ENCODE data around the gene IQCH. TPM values are rescaled to one million over a fixed set of nuclear protein-coding genes. Genes with fewer than 3 reads are reported as not detected.
"Not testable (repeated sequence)": the region's sequence is repeated elsewhere in the genome, so short reads cannot be mapped to it uniquely, and the experiment has no call there.

IQCH gene
- total and polyA plus RNA-seq, 4 experiments from 2014 or later: 0.99 to 2.1 (median 1.5) TPM

GRCh38 chr15:67258412-67258811 is 3.8 kb downstream of the IQCH start:
- DNase-seq; H3K27me3 Mint-ChIP-seq; H3K27me3 ChIP-seq (ENCODE audit: insufficient read depth, low read length); H3K36me3 Mint-ChIP-seq; H3K27ac ChIP-seq (ENCODE audit: low read depth, low read length); CTCF ChIA-PET (ENCODE audit: partially characterized antibody); H3K4me3 Mint-ChIP-seq; H3K9me3 Mint-ChIP-seq; H3K36me3 ChIP-seq (ENCODE audit: insufficient read depth, low read length); H3K27ac Mint-ChIP-seq; POLR2A ChIA-PET (ENCODE audit: partially characterized antibody); H3K4me3 ChIP-seq (ENCODE audit: low read length in 2 of 2); H3K9me3 ChIP-seq (ENCODE audit: control insufficient read depth in 1 of 2, low read length in 2 of 2): not testable (repeated sequence)
- H3K4me1 Mint-ChIP-seq: peaks cover 8 to 25% (median 16%) of the 10 kb centered on the region in 4 donors
- peaks cover 15% of the 10 kb centered on the region for H3K4me1 ChIP-seq (ENCODE audit: insufficient read depth, low read length)
- intact Hi-C loops (cut with micrococcal nuclease): loop anchor here (10.0 kb wide), 1 partner anchor 796 kb away; the partner anchor contains the start of gene PIAS1

GRCh38 chr15:67259379-67259778 is 4.8 kb downstream of the IQCH start:
- Mint-ChIP-seq H3K27me3 (no peaks in the 10 kb centered on the region), H3K4me3 (no peak overlapping the region), H3K9me3 (no peaks in the 10 kb centered on the region), H3K27ac (no peak overlapping the region), H3K36me3 (peaks cover 0 to 3% of the 10 kb centered on the region in 2 donors), H3K4me1 (peaks cover 5 to 17% (median 11%) of the 10 kb centered on the region in 4 donors)
- Histone ChIP-seq H3K4me3 (ENCODE audit: low read length in 2 of 2) (no peak overlapping the region), H3K27ac (ENCODE audit: low read depth, low read length) (no peak overlapping the region), H3K36me3 (ENCODE audit: insufficient read depth, low read length) (no peaks in the 10 kb centered on the region), H3K4me1 (ENCODE audit: insufficient read depth, low read length) (peaks cover 8% of the 10 kb centered on the region), H3K27me3 (ENCODE audit: insufficient read depth, low read length) (no peaks in the 10 kb centered on the region), H3K9me3 (ENCODE audit: control insufficient read depth in 1 of 2, low read length in 2 of 2) (no peaks in the 10 kb centered on the region)
- no peak for DNase-seq
- ChIA-PET CTCF (ENCODE audit: partially characterized antibody) (interaction anchor here (1.0 kb wide), 1 partner anchor 19 kb away, joined by 3 read pairs; no protein-coding TSS in a partner anchor), POLR2A (ENCODE audit: partially characterized antibody) (no interaction called here)
- intact Hi-C loops (cut with micrococcal nuclease): loop anchor here (10.0 kb wide), 1 partner anchor 795 kb away; the partner anchor contains the start of gene PIAS1

GRCh38 chr15:67259806-67260205 is 5.2 kb downstream of the IQCH start:
- no peaks in the 10 kb centered on the region for H3K36me3 ChIP-seq (ENCODE audit: insufficient read depth, low read length)
- Mint-ChIP-seq H3K9me3 (no peaks in the 10 kb centered on the region), H3K36me3 (peaks cover 0 to 3% of the 10 kb centered on the region in 2 donors), H3K4me3 (no peak overlapping the region), H3K27ac (no peak overlapping the region), H3K4me1 (peaks cover 3 to 15% (median 8%) of the 10 kb centered on the region in 4 donors), H3K27me3 (no peaks in the 10 kb centered on the region)
- H3K4me3 ChIP-seq (ENCODE audit: low read length in 2 of 2): no peak overlapping the region
- ChIA-PET CTCF (ENCODE audit: partially characterized antibody) (interaction anchor here (1.0 kb wide), 1 partner anchor 19 kb away, joined by 3 read pairs; no protein-coding TSS in a partner anchor), POLR2A (ENCODE audit: partially characterized antibody) (no interaction called here)
- H3K4me1 ChIP-seq (ENCODE audit: insufficient read depth, low read length): peaks cover 8% of the 10 kb centered on the region
- no peak overlapping the region for H3K27ac ChIP-seq (ENCODE audit: low read depth, low read length)
- intact Hi-C loops (cut with micrococcal nuclease): loop anchor here (10.0 kb wide), 1 partner anchor 795 kb away; the partner anchor contains the start of gene PIAS1
- no peak for DNase-seq
- no peaks in the 10 kb centered on the region for H3K27me3 ChIP-seq (ENCODE audit: insufficient read depth, low read length)
- no peaks in the 10 kb centered on the region for H3K9me3 ChIP-seq (ENCODE audit: control insufficient read depth in 1 of 2, low read length in 2 of 2)

DNA sequence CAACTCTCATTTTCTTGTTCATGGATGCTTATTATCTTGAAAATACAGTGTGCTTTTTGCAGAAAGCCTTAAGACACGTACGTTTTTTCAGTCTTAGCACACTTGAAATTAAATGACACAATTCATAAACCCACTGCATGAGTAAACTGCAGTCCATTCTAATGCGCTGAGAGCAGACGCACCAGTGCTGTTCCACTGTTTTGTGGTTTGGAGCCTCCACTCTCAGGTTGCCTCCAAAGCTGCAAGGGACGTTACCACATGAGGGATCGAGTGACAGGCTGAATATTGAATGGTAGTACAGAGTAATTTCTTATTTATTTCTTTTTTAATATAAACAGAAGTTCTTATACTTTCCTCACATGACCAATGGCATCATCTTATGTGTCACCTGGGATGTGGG is 12.3 kb downstream of the IQCH start:
- Histone ChIP-seq H3K36me3 (ENCODE audit: insufficient read depth, low read length) (no peaks in the 10 kb centered on the region), H3K27ac (ENCODE audit: low read depth, low read length) (no peak overlapping the region), H3K9me3 (ENCODE audit: control insufficient read depth in 1 of 2, low read length in 2 of 2) (no peaks in the 10 kb centered on the region), H3K4me1 (ENCODE audit: insufficient read depth, low read length) (no peaks in the 10 kb centered on the region), H3K27me3 (ENCODE audit: insufficient read depth, low read length) (no peaks in the 10 kb centered on the region), H3K4me3 (ENCODE audit: low read length in 2 of 2) (no peak overlapping the region)
- H3K4me1 Mint-ChIP-seq: peaks cover 0 to 1% (median 0%) of the 10 kb centered on the region in 4 donors
- ChIA-PET CTCF (ENCODE audit: partially characterized antibody) (no interaction called here), POLR2A (ENCODE audit: partially characterized antibody) (no interaction called here)
- no peaks in the 10 kb centered on the region for H3K36me3 Mint-ChIP-seq
- DNase-seq: no peak
- H3K9me3 Mint-ChIP-seq: no peaks in the 10 kb centered on the region
- H3K27me3 Mint-ChIP-seq: no peaks in the 10 kb centered on the region
- no peak overlapping the region for H3K27ac Mint-ChIP-seq
- intact Hi-C loops (cut with micrococcal nuclease): no loop called here
- H3K4me3 Mint-ChIP-seq: no peak overlapping the region

GRCh38 chr15:67267440-67267839 is 12.9 kb downstream of the IQCH start:
- H3K27me3 ChIP-seq (ENCODE audit: insufficient read depth, low read length): no peaks in the 10 kb centered on the region
- H3K36me3 ChIP-seq (ENCODE audit: insufficient read depth, low read length): no peaks in the 10 kb centered on the region
- H3K4me3 ChIP-seq (ENCODE audit: low read length in 2 of 2): no peak overlapping the region
- Mint-ChIP-seq H3K4me1 (peaks cover 0 to 1% (median 0%) of the 10 kb centered on the region in 4 donors), H3K27ac (no peak overlapping the region), H3K36me3 (no peaks in the 10 kb centered on the region), H3K9me3 (no peaks in the 10 kb centered on the region), H3K4me3 (no peak overlapping the region), H3K27me3 (no peaks in the 10 kb centered on the region)
- intact Hi-C loops (cut with micrococcal nuclease): no loop called here
- no peak overlapping the region for H3K27ac ChIP-seq (ENCODE audit: low read depth, low read length)
- H3K9me3 ChIP-seq (ENCODE audit: control insufficient read depth in 1 of 2, low read length in 2 of 2): no peaks in the 10 kb centered on the region
- H3K4me1 ChIP-seq (ENCODE audit: insufficient read depth, low read length): no peaks in the 10 kb centered on the region
- POLR2A ChIA-PET (ENCODE audit: partially characterized antibody): no interaction called here
- DNase-seq: no peak
- CTCF ChIA-PET (ENCODE audit: partially characterized antibody): no interaction called here

DNA sequence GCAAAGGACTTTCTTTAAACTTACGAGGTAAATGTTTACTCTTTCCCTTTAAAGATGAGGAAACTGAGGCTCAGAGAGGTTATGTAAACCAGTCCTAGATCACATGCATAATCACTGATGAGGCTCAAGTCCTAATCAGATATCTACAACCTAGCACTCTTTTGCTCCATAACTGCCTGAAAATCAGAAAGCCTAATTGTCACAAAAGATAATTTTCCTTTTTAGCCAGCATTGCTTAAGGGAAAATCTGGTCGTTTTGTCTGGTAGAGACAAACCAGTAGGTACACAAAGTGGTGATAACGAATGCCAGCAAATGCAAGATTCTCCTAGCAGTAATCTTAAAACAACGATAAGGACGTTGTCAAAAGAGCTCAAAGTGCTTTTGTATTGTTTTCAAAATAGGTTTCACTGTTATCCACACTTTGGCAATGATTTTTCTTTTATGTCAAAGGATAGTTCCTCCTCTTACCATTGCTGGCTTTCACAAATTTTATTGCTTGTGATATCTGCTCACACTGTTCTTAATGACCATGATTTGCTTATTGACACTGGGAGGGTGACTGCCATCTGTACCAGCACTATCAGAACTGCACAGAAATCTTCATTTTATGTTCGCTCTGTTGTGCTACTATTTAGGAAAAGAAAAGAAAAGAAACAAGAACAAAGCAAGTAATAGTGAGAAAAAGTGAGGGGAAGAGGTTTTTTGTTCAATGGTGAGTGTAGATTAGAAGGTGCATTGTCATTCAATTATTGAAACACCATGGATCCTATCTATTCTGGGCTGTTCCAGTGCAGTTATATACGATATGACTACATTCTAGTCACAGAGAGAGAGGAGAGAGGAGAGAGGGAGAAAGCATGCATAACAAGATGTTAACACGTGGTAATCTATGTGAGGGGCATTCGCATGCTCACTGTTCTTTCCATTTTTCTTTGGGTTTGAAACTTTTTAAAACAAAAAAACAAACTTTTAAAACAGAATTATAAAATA is 13.7 kb downstream of the IQCH start:
- intact Hi-C loops (cut with micrococcal nuclease): no loop called here
- Mint-ChIP-seq H3K4me3 (no peak overlapping the region), H3K9me3 (no peaks in the 10 kb centered on the region), H3K36me3 (no peaks in the 10 kb centered on the region), H3K4me1 (peaks cover 0 to 1% (median 0%) of the 10 kb centered on the region in 4 donors), H3K27me3 (no peaks in the 10 kb centered on the region), H3K27ac (no peak overlapping the region)
- CTCF ChIA-PET (ENCODE audit: partially characterized antibody): no interaction called here
- Histone ChIP-seq H3K4me3 (ENCODE audit: low read length in 2 of 2) (no peak overlapping the region), H3K27me3 (ENCODE audit: insufficient read depth, low read length) (no peaks in the 10 kb centered on the region), H3K36me3 (ENCODE audit: insufficient read depth, low read length) (no peaks in the 10 kb centered on the region), H3K27ac (ENCODE audit: low read depth, low read length) (no peak overlapping the region), H3K4me1 (ENCODE audit: insufficient read depth, low read length) (no peaks in the 10 kb centered on the region), H3K9me3 (ENCODE audit: control insufficient read depth in 1 of 2, low read length in 2 of 2) (no peaks in the 10 kb centered on the region)
- POLR2A ChIA-PET (ENCODE audit: partially characterized antibody): no interaction called here
- no peak for DNase-seq

- H3K27me3 ChIP-seq (ENCODE audit: insufficient read depth, low read length): no peaks in the 10 kb centered on the region
- DNase-seq: no peak
- peaks cover 3 to 21% (median 15%) of the 10 kb centered on the region in 8 donors for H3K9me3 Mint-ChIP-seq
- no peaks in the 10 kb centered on the region for H3K36me3 ChIP-seq (ENCODE audit: insufficient read depth, low read length)
- no peaks in the 10 kb centered on the region for H3K4me1 ChIP-seq (ENCODE audit: insufficient read depth, low read length)
- ChIA-PET POLR2A (ENCODE audit: partially characterized antibody) (no interaction called here), CTCF (ENCODE audit: partially characterized antibody) (no interaction called here)
- peaks cover 0 to 13% of the 10 kb centered on the region in 2 donors for H3K36me3 Mint-ChIP-seq
- no peaks in the 10 kb centered on the region for H3K27me3 Mint-ChIP-seq
- H3K4me3 ChIP-seq (ENCODE audit: low read length in 2 of 2): no peak overlapping the region
- H3K4me3 Mint-ChIP-seq: no peak overlapping the region
- no peak overlapping the region for H3K27ac ChIP-seq (ENCODE audit: low read depth, low read length)
- no peak overlapping the region for H3K27ac Mint-ChIP-seq
- intact Hi-C loops (cut with micrococcal nuclease): no loop called here
- H3K4me1 Mint-ChIP-seq: no peaks in the 10 kb centered on the region
- H3K9me3 ChIP-seq (ENCODE audit: control insufficient read depth in 1 of 2, low read length in 2 of 2): peaks cover 0 to 5% of the 10 kb centered on the region in 2 donors
These were observed 19.6 kb downstream of the IQCH start for GRCh38 chr15:67274236-67274635.
